Body of pancreas (tissue), 4 donors: ENCODE data around the gene GRK4. TPM values are rescaled to one million over a fixed set of nuclear protein-coding genes. Genes with fewer than 3 reads are reported as not detected.

ENCODE experiments used
- ATAC-seq: fragments of 150-250 bp; one replicate; pipeline ENCODE4 v1.9.1; 2016
- DNase-seq, 4 donors: peaks; one replicate each; pipeline ENCODE4 v3.0.0-alpha.2; 2019
- H3K27ac ChIP-seq, 4 donors: fragments of 200-600 bp; sonication (generic); 1 replicate in 3 of 4; 2 replicates in 1 of 4; pipeline versions ENCODE4 v1.5.1 to v1.6.1; 2016 to 2019; ENCODE audit warnings: mild to moderate bottlenecking in 1 of 4, mixed read lengths in 1 of 4, moderate library complexity in 1 of 4
- H3K27me3 ChIP-seq, 2 donors: fragments of 200-600 bp; sonication (generic); one replicate each; pipeline ENCODE4 v1.6.0; 2016; ENCODE audit warnings: mild to moderate bottlenecking in 1 of 2
- H3K36me3 ChIP-seq, 2 donors: fragments of 200-600 bp; sonication (generic); replicated peaks in 1 of 2; 2 replicates each; pipeline ENCODE4 v1.5.1; 2016; ENCODE audit warnings: low read depth in 2 of 2; ENCODE audit not compliant: insufficient read depth in 1 of 2
- H3K4me1 ChIP-seq: fragments of 200-600 bp; sonication (generic); one replicate; pipeline ENCODE4 v1.6.0; 2016
- H3K4me3 ChIP-seq, 2 donors: fragments of 200-600 bp; sonication (generic); 1 replicate in 1 of 2; 2 replicates in 1 of 2; pipeline ENCODE4 v1.5.1; 2016 to 2019
- H3K9me3 ChIP-seq, 3 donors: fragments of 200-600 bp; sonication (generic); 1 replicate in 2 of 3; 2 replicates in 1 of 3; pipeline ENCODE4 v1.5.1; 2016
- POLR2A ChIP-seq, 3 donors: fragments of 450-650 bp; IDR thresholded peaks; one replicate each; pipeline ENCODE4 v1.6.1; 2016; ENCODE audit warnings: antibody characterized with exemption in 3 of 3, mild to moderate bottlenecking in 2 of 3
- WGBS, 2 donors: methylation state at CpG; one replicate each; pipeline ENCODE4 v1.1.5; 2017; 5-methylcytosine and 5-hydroxymethylcytosine counted together
- intact Hi-C: fragments of 100-400 bp; cut with DNase I; formaldehyde crosslinking; loops from one replicate; pipeline ENCODE4 v1.15.1; 2023
- total RNA-seq, 2 donors: library from RNA; depleted of rRNA; stranded (reverse); fragments of >200 nt; gene quantifications; one replicate each; pipeline ENCODE4 v1.1.0, GENCODE V29; 2016
- TF ChIP-seq, protein P1 (sequence below), 7 experiments: fragments of 450-650 bp in 4 of 7; fragments of 200-600 bp in 3 of 7; sonication (generic) in 3 of 7; IDR thresholded peaks; one replicate each; pipeline ENCODE4 v1.5.1; 2016 to 2019; ENCODE audit warnings: antibody characterized with exemption in 7 of 7

Gene GRK4
- total RNA-seq, 2 donors from 2014 or later = 6.5 to 14.5 TPM

DNA sequence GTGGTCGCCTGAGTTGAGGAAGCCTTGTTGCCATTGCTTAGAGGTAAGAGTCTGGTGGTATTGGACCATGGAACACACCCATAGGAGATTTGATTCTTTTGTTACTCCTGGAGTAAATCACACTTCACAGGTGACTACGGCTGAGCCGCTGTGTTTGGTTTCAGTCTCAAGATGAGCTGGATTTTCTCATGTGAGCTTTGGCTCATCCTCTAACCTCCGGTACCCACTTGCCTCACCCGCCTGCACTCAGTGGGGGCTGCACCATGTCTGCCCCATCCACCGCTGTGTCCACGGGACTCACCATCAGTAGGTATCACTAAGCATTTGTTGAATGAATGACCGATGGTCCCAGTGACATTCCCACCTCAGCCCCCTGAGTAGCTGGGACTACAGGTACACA, 58.3 kb downstream of the GRK4 start:
- Histone ChIP-seq H3K27me3 (no peaks in the 10 kb centered on the region), H3K36me3 (no peaks in the 10 kb centered on the region), H3K9me3 (no peaks in the 10 kb centered on the region), H3K27ac (no peak overlapping the region), H3K4me3 (no peak overlapping the region), H3K4me1 (no peaks in the 10 kb centered on the region)
- no peak for ATAC-seq
- 82 to 95% methylated on average over 8 of the region's 8 CpGs for WGBS, 2 donors
- intact Hi-C loops = no loop called here
- no peak for TF ChIP-seq POLR2A (IDR thresholded peaks at IDR 0.05)
- TF ChIP-seq, protein P1, sequence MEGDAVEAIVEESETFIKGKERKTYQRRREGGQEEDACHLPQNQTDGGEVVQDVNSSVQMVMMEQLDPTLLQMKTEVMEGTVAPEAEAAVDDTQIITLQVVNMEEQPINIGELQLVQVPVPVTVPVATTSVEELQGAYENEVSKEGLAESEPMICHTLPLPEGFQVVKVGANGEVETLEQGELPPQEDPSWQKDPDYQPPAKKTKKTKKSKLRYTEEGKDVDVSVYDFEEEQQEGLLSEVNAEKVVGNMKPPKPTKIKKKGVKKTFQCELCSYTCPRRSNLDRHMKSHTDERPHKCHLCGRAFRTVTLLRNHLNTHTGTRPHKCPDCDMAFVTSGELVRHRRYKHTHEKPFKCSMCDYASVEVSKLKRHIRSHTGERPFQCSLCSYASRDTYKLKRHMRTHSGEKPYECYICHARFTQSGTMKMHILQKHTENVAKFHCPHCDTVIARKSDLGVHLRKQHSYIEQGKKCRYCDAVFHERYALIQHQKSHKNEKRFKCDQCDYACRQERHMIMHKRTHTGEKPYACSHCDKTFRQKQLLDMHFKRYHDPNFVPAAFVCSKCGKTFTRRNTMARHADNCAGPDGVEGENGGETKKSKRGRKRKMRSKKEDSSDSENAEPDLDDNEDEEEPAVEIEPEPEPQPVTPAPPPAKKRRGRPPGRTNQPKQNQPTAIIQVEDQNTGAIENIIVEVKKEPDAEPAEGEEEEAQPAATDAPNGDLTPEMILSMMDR (IDR thresholded peaks at IDR 0.05) = no peak
- no peak for DNase-seq

- Histone ChIP-seq H3K9me3 (no peaks in the 10 kb centered on the region), H3K27me3 (no peaks in the 10 kb centered on the region), H3K27ac (no peak overlapping the region), H3K36me3 (no peaks in the 10 kb centered on the region), H3K4me3 (no peak overlapping the region), H3K4me1 (no peaks in the 10 kb centered on the region)
- no peak for ATAC-seq
- no peak for DNase-seq
- intact Hi-C loops = no loop called here
- 84 to 97% methylated on average over 8 of the region's 8 CpGs for WGBS, 2 donors
- TF ChIP-seq POLR2A (IDR thresholded peaks at IDR 0.05) = no peak
- TF ChIP-seq, protein P1 (IDR thresholded peaks at IDR 0.05) = no peak
Measured at GRCh38 chr4:3022112-3022511, 58.7 kb downstream of the GRK4 start.

DNA sequence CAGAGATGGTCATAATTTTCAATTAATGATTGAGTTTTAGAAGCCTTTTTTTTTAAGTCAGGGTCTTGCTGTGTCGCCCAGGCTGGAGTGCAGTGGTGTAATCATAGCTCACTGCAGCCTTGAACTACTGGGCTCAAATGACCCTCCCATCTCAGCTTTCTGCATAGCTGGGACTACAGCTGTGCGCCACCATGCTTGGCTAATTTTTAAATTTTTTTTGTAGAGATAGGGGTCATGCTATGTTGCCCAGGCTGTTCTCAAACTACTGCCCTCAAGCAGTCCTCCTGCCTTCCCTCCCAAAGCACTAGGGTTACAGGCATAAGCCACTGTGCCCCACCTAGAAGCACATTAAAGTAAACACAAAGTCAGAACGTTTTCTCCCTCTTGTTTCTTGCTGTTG, 59.3 kb downstream of the GRK4 start:
- no peak overlapping the region for H3K4me3 ChIP-seq

GRCh38 chr4:3025881-3026280, 62.5 kb downstream of the GRK4 start:
- TF ChIP-seq, protein P1 (IDR thresholded peaks at IDR 0.05) = no peak
- no peak for TF ChIP-seq POLR2A (IDR thresholded peaks at IDR 0.05)
- H3K4me1 ChIP-seq = no peaks in the 10 kb centered on the region
- H3K27me3 ChIP-seq = no peaks in the 10 kb centered on the region
- no peak overlapping the region for H3K4me3 ChIP-seq
- no peak for ATAC-seq
- H3K9me3 ChIP-seq = no peaks in the 10 kb centered on the region
- DNase-seq = no peak
- no peak overlapping the region for H3K27ac ChIP-seq
- intact Hi-C loops = no loop called here
- 94 to 97% methylated on average over 21 of the region's 21 CpGs for WGBS, 2 donors
- no peaks in the 10 kb centered on the region for H3K36me3 ChIP-seq

More for the DNA sequence above, 59.3 kb downstream of the GRK4 start:
- H3K4me1 ChIP-seq = no peaks in the 10 kb centered on the region
- DNase-seq (no peak), ATAC-seq (no peak)
- WGBS, 2 donors = 70 to 88% methylated on average over 3 of the region's 3 CpGs
- no peak overlapping the region for H3K27ac ChIP-seq
- intact Hi-C loops = no loop called here
- no peak for TF ChIP-seq POLR2A (IDR thresholded peaks at IDR 0.05)
- TF ChIP-seq, protein P1 (IDR thresholded peaks at IDR 0.05) = no peak
- H3K27me3 ChIP-seq = no peaks in the 10 kb centered on the region
- no peaks in the 10 kb centered on the region for H3K9me3 ChIP-seq
- H3K36me3 ChIP-seq = no peaks in the 10 kb centered on the region

- no peaks in the 10 kb centered on the region for H3K9me3 ChIP-seq
Measured at GRCh38 chr4:3026540-3026939, 63.2 kb downstream of the GRK4 start.

More at GRCh38 chr4:3026540-3026939, 63.2 kb downstream of the GRK4 start:
- no peaks in the 10 kb centered on the region for H3K4me1 ChIP-seq
- intact Hi-C loops = no loop called here
- no peak overlapping the region for H3K4me3 ChIP-seq
- DNase-seq (no peak), ATAC-seq (no peak)
- no peaks in the 10 kb centered on the region for H3K27me3 ChIP-seq
- H3K36me3 ChIP-seq = no peaks in the 10 kb centered on the region
- 91 to 97% methylated on average over 9 of the region's 9 CpGs for WGBS, 2 donors
- TF ChIP-seq, protein P1 (IDR thresholded peaks at IDR 0.05) = no peak
- TF ChIP-seq POLR2A (IDR thresholded peaks at IDR 0.05) = no peak
- H3K27ac ChIP-seq = no peak overlapping the region
